Motor neuron (in vitro differentiated cells): Measurements from ENCODE around the gene JCHAIN. TPM values are rescaled to one million over a fixed set of nuclear protein-coding genes. Genes with fewer than 3 reads are reported as not detected.

Experiments used
- ATAC-seq, 8 experiments: fragments of 200-7000 bp; cut with Tn5 transposase; replicated peaks in 6 of 8; 2 replicates each; pipeline ENCODE4 v1.8.0; 2021; ENCODE audit warnings: mild to moderate bottlenecking in 8 of 8, moderate library complexity in 8 of 8
- H3K27ac ChIP-seq, 2 donors: fragments of 250-450 bp; sonication (Bioruptor Pico); 2 replicates each; pipeline ENCODE4 v1.9.0; 2021; ENCODE audit warnings: antibody characterized with exemption in 2 of 2, mild to moderate bottlenecking in 2 of 2, moderate library complexity in 1 of 2
- H3K4me1 ChIP-seq, 2 donors: fragments of 250-450 bp; sonication (Bioruptor Pico); replicated peaks in 1 of 2; 2 replicates each; pipeline ENCODE4 v1.6.1; 2021; ENCODE audit warnings: antibody characterized with exemption in 2 of 2, mild to moderate bottlenecking in 2 of 2, moderate library complexity in 1 of 2
- H3K4me3 ChIP-seq, 5 donors: fragments of 250-450 bp; sonication (Bioruptor Pico); 2 replicates each; pipeline ENCODE4 v1.9.0; 2021; ENCODE audit warnings: antibody characterized with exemption in 5 of 5, mild to moderate bottlenecking in 5 of 5, moderate library complexity in 4 of 5
- WGBS, 10 experiments: fragments of 450-650 bp; shearing (Covaris generic); methylation state at CpG; one replicate each; pipeline ENCODE4 v1.0.0; 2022; 5-methylcytosine and 5-hydroxymethylcytosine counted together
- in situ Hi-C, 9 experiments: fragments of 400-800 bp; cut with MboI; loops; one replicate each; pipeline ENCODE4 v1.15.0; 2021; ENCODE audit warnings: low sequenced_read_pairs in 9 of 9, low pct_unique_long_range_greater_than_20kb in 2 of 9; ENCODE audit not compliant: unreplicated experiment in 9 of 9
- total RNA-seq, 8 experiments: library from RNA; unstranded; fragments of 300-600 nt; gene quantifications; 2 replicates each; pipeline versions ENCODE4 v1.2.3 to v1.2.4, GENCODE V29; 2022

JCHAIN gene
- total RNA-seq, 8 experiments from 2014 or later = not detected

- in situ Hi-C loops = no loop called here
- Histone ChIP-seq H3K4me3 (no peak overlapping the region), H3K27ac (no peak overlapping the region), H3K4me1 (no peaks in the 10 kb centered on the region)
- 0 to 100% (median 51%) methylated on average over 1 of the region's 1 CpG; no CpG with 5 or more reads in 2 of the 10 experiments for WGBS, 10 experiments
- no peak for ATAC-seq
Observed at GRCh38 chr4:70624226-70624793, 42.0 kb downstream of the JCHAIN start.

- Histone ChIP-seq H3K4me3 (no peak overlapping the region), H3K27ac (no peak overlapping the region), H3K4me1 (no peaks in the 10 kb centered on the region)
- in situ Hi-C loops = no loop called here
- ATAC-seq = no peak
- 68 to 100% (median 86%) methylated on average over 2 to 3 of the region's 3 CpGs; no CpG with 5 or more reads in 2 of the 10 experiments for WGBS, 10 experiments
Observed at GRCh38 chr4:70623323-70623722, 43.0 kb downstream of the JCHAIN start.

GRCh38 chr4:70619778-70620177, 46.5 kb downstream of the JCHAIN start:
- in situ Hi-C loops = no loop called here
- Histone ChIP-seq H3K4me1 (no peaks in the 10 kb centered on the region), H3K27ac (no peak overlapping the region), H3K4me3 (no peak overlapping the region)
- ATAC-seq = no peak
- WGBS, 10 experiments = 41 to 100% (median 85%) methylated on average over 1 to 2 of the region's 2 CpGs

DNA sequence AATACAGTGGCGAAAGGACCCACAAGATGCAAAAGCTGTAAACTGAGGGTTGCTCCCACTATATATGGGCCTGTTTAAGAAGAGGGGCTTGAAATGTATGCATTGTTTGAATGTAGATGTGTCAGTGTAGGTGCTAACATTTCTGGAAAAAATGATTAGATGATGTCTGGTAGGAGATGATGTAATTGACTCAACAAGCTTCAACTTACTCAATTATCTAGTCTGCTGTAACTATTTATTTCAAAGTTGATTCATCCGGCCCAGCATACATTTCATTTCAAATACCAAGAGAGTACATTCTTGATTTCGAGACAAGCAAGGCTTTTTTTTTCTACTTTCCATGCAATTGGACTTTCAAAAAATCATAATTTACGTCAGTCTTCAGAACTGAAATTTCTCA, 47.0 kb downstream of the JCHAIN start:
- in situ Hi-C loops = no loop called here
- Histone ChIP-seq H3K4me3 (no peak overlapping the region), H3K27ac (no peak overlapping the region), H3K4me1 (no peaks in the 10 kb centered on the region)
- ATAC-seq = no peak
- WGBS, 10 experiments = 46 to 100% (median 97%) methylated on average over 2 to 4 of the region's 4 CpGs; no CpG with 5 or more reads in 1 of the 10 experiments

- H3K27ac ChIP-seq = no peak overlapping the region
- ATAC-seq = peak in 2 of 8 experiments; percentile 14 to 37
- 11 to 94% (median 80%) methylated on average over 1 to 3 of the region's 3 CpGs; no CpG with 5 or more reads in 1 of the 10 experiments for WGBS, 10 experiments
- in situ Hi-C loops = no loop called here
- no peak overlapping the region for H3K4me3 ChIP-seq
- peaks cover 2 to 7% of the 10 kb centered on the region in 2 donors for H3K4me1 ChIP-seq
Observed at GRCh38 chr4:70614184-70614555, 52.1 kb downstream of the JCHAIN start.

DNA sequence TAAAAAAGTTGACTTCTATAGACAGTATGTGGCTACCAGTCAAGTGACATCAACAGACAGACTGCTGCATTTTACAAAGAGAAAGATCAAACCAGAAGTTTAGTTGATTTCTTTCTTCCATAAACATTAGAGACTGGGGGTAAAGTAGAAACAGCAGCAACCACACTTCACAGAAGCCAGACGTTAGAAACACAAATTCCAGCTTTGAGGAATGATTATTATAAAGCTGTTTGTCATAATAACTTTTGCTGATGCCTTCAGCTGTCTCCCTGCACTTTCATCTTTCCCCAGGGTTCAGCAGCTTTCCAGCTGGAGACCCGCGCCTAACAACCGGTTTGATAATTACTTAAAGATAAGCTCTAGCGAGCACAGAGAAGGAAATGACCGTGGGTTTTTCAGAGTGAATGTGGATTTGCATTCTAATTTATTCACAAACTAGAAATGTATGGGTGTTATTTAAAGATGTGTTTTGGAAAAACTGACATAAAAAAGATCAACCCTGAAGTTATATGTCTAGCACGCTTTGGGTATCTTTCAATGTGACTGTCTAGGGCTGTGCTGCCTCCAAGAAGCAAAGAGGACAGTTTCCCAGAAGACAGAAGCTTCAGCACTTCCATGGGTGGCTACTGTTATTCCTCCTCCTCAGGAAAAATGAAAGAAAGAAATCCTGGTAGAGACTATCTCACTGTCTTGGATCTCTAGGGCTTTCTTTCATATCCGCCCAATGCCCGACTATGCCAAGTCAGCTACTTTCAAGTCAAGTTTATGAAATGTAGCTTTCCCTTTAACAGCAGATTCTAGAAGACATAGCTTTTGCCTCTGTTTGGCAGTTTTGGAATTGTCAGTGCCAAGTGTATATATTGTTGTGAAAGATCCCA, 52.8 kb downstream of the JCHAIN start:
- peak in 5 of 8 experiments; percentile 26 to 88 (median 81) for ATAC-seq
- peaks cover 2 to 7% of the 10 kb centered on the region in 2 donors for H3K4me1 ChIP-seq
- in situ Hi-C loops = no loop called here
- H3K4me3 ChIP-seq = no peak overlapping the region
- WGBS, 10 experiments = 0 to 94% (median 35%) methylated on average over 1 to 9 of the region's 9 CpGs
- no peak overlapping the region for H3K27ac ChIP-seq

- ATAC-seq = no peak
- Histone ChIP-seq H3K27ac (no peak overlapping the region), H3K4me1 (peaks cover 2 to 15% of the 10 kb centered on the region in 2 donors), H3K4me3 (no peak overlapping the region)
- WGBS, 10 experiments = 17 to 100% (median 86%) methylated on average over 1 to 2 of the region's 2 CpGs; no CpG with 5 or more reads in 3 of the 10 experiments
- in situ Hi-C loops = no loop called here
Observed at GRCh38 chr4:70608324-70608723, 58.0 kb downstream of the JCHAIN start.

- Histone ChIP-seq H3K4me1 (peaks cover 0 to 11% of the 10 kb centered on the region in 2 donors), H3K4me3 (no peak overlapping the region), H3K27ac (no peak overlapping the region)
- in situ Hi-C loops = no loop called here
- 41 to 100% (median 69%) methylated on average over 1 to 3 of the region's 3 CpGs; no CpG with 5 or more reads in 3 of the 10 experiments for WGBS, 10 experiments
- ATAC-seq = peak in 5 of 8 experiments; percentile 8 to 67 (median 51)
Observed at GRCh38 chr4:70607334-70607853, 58.9 kb downstream of the JCHAIN start.

GRCh38 chr4:70606459-70606858, 59.8 kb downstream of the JCHAIN start:
- H3K27ac ChIP-seq = no peak overlapping the region
- ATAC-seq = peak in 3 of 8 experiments; percentile 16 to 85 (median 48)
- H3K4me1 ChIP-seq = peaks cover 0 to 11% of the 10 kb centered on the region in 2 donors
- H3K4me3 ChIP-seq = no peak overlapping the region
- in situ Hi-C loops = no loop called here
- 50 to 100% (median 81%) methylated on average over 1 to 6 of the region's 8 CpGs; no CpG with 5 or more reads in 2 of the 10 experiments for WGBS, 10 experiments

Other genes with a start within 250 kb of the JCHAIN start
- 1 to 10 TPM in 1 of 8 experiments, under 1 TPM in 5, not detected in 2; 0.20 to 1.3 (median 0.44) TPM for gene MUC7, start 194.3 kb downstream of the JCHAIN start, total RNA-seq
- 10 to 100 TPM in 1 of 8 experiments, 1 to 10 TPM in 1, under 1 TPM in 1, not detected in 5; 0.46 to 55.5 (median 2.6) TPM for gene AMTN, start 147.9 kb downstream of the JCHAIN start, total RNA-seq
- under 1 TPM in 4 of 8 experiments, not detected in 4; 0.14 to 0.28 (median 0.19) TPM for gene AMBN, start 74.3 kb downstream of the JCHAIN start, total RNA-seq
- gene ENAM, start 37.8 kb downstream of the JCHAIN start, total RNA-seq = under 1 TPM in 6 of 8 experiments, not detected in 2; 0.05 to 0.33 (median 0.14) TPM
- 10 to 100 TPM; 16.0 to 47.3 (median 27.0) TPM for gene UTP3, start 22.0 kb upstream of the JCHAIN start, total RNA-seq
- gene RUFY3, start 55.5 kb upstream of the JCHAIN start, total RNA-seq = 100 to 1,000 TPM in 5 of 8 experiments, 10 to 100 TPM in 3; 34.1 to 227 (median 185) TPM
- 10 to 100 TPM; 43.0 to 99.5 (median 66.4) TPM for gene GRSF1, start 173.4 kb upstream of the JCHAIN start, total RNA-seq
- 10 to 100 TPM in 7 of 8 experiments, 1 to 10 TPM in 1; 6.0 to 26.8 (median 19.2) TPM for gene MOB1B, start 235.9 kb upstream of the JCHAIN start, total RNA-seq